ENCODE measurements around the gene PTPRD. TPM values are rescaled to one million over a fixed set of nuclear protein-coding genes. Genes with fewer than 3 reads are reported as not detected.
"Not testable (repeated sequence)": the region's sequence is repeated elsewhere in the genome, so short reads cannot be mapped to it uniquely, and the experiment has no call there.

PTPRD gene
- total and polyA plus RNA-seq, 5 donors from 2014 or later = 0.47 TPM; not detected in 4

- not testable (repeated sequence) for H3K36me3 ChIP-seq (ENCODE audit: control insufficient read depth, insufficient read depth, low read length); H3K9me3 ChIP-seq (ENCODE audit: control insufficient read depth in 2 of 2, low read length in 2 of 2); H3K36me3 Mint-ChIP-seq; H3K4me3 ChIP-seq (ENCODE audit: low read depth, low read length); H3K4me1 ChIP-seq (ENCODE audit: control insufficient read depth, insufficient read depth, low read length, poor library complexity, severe bottlenecking); H3K27me3 ChIP-seq (ENCODE audit: control insufficient read depth, insufficient read depth, low read length); H3K9me3 Mint-ChIP-seq; H3K27ac Mint-ChIP-seq; H3K27me3 Mint-ChIP-seq; ATAC-seq (ENCODE audit: low read depth in 2 of 2); H3K27ac ChIP-seq (ENCODE audit: insufficient read depth, low read length, poor library complexity, severe bottlenecking); H3K4me1 Mint-ChIP-seq; DNase-seq; H3K4me3 Mint-ChIP-seq
Observed at GRCh38 chr9:9043788-9044187, 1569.0 kb downstream of the PTPRD start.

GRCh38 chr9:9041756-9042155 lies 1571.0 kb downstream of the PTPRD start:
- no peaks in the 10 kb centered on the region for H3K36me3 ChIP-seq (ENCODE audit: control insufficient read depth, insufficient read depth, low read length)
- H3K9me3 Mint-ChIP-seq = peaks cover 0 to 8% (median 2%) of the 10 kb centered on the region in 7 donors
- no peak overlapping the region for H3K4me3 Mint-ChIP-seq
- H3K27ac Mint-ChIP-seq = no peak overlapping the region
- no peaks in the 10 kb centered on the region for H3K27me3 Mint-ChIP-seq
- no peak overlapping the region for H3K4me3 ChIP-seq (ENCODE audit: low read depth, low read length)
- no peak overlapping the region for H3K27ac ChIP-seq (ENCODE audit: insufficient read depth, low read length, poor library complexity, severe bottlenecking)
- no peaks in the 10 kb centered on the region for H3K9me3 ChIP-seq (ENCODE audit: control insufficient read depth in 2 of 2, low read length in 2 of 2)
- ATAC-seq (ENCODE audit: low read depth in 2 of 2) = no peak
- no peaks in the 10 kb centered on the region for H3K27me3 ChIP-seq (ENCODE audit: control insufficient read depth, insufficient read depth, low read length)
- no peaks in the 10 kb centered on the region for H3K4me1 Mint-ChIP-seq
- H3K36me3 Mint-ChIP-seq = no peaks in the 10 kb centered on the region
- no peak for DNase-seq
- no peaks in the 10 kb centered on the region for H3K4me1 ChIP-seq (ENCODE audit: control insufficient read depth, insufficient read depth, low read length, poor library complexity, severe bottlenecking)

- Mint-ChIP-seq H3K27me3 (no peaks in the 10 kb centered on the region), H3K4me3 (no peak overlapping the region), H3K27ac (no peak overlapping the region), H3K9me3 (peaks cover 0 to 11% (median 4%) of the 10 kb centered on the region in 7 donors), H3K4me1 (no peaks in the 10 kb centered on the region), H3K36me3 (no peaks in the 10 kb centered on the region)
- Histone ChIP-seq H3K9me3 (ENCODE audit: control insufficient read depth in 2 of 2, low read length in 2 of 2) (no peaks in the 10 kb centered on the region), H3K4me3 (ENCODE audit: low read depth, low read length) (no peak overlapping the region), H3K27ac (ENCODE audit: insufficient read depth, low read length, poor library complexity, severe bottlenecking) (no peak overlapping the region), H3K4me1 (ENCODE audit: control insufficient read depth, insufficient read depth, low read length, poor library complexity, severe bottlenecking) (no peaks in the 10 kb centered on the region), H3K27me3 (ENCODE audit: control insufficient read depth, insufficient read depth, low read length) (no peaks in the 10 kb centered on the region), H3K36me3 (ENCODE audit: control insufficient read depth, insufficient read depth, low read length) (no peaks in the 10 kb centered on the region)
- DNase-seq (no peak), ATAC-seq (ENCODE audit: low read depth in 2 of 2) (no peak)
Observed at GRCh38 chr9:9033022-9033421, 1579.8 kb downstream of the PTPRD start.

GRCh38 chr9:9016597-9016996 lies 1596.2 kb downstream of the PTPRD start:
- DNase-seq (no peak), ATAC-seq (ENCODE audit: low read depth in 2 of 2) (no peak)
- H3K36me3 ChIP-seq (ENCODE audit: control insufficient read depth, insufficient read depth, low read length) = no peaks in the 10 kb centered on the region
- peaks cover 0 to 16% (median 6%) of the 10 kb centered on the region in 7 donors for H3K9me3 Mint-ChIP-seq
- no peaks in the 10 kb centered on the region for H3K9me3 ChIP-seq (ENCODE audit: control insufficient read depth in 2 of 2, low read length in 2 of 2)
- no peaks in the 10 kb centered on the region for H3K27me3 ChIP-seq (ENCODE audit: control insufficient read depth, insufficient read depth, low read length)
- no peaks in the 10 kb centered on the region for H3K27me3 Mint-ChIP-seq
- no peak overlapping the region for H3K27ac ChIP-seq (ENCODE audit: insufficient read depth, low read length, poor library complexity, severe bottlenecking)
- no peaks in the 10 kb centered on the region for H3K4me1 ChIP-seq (ENCODE audit: control insufficient read depth, insufficient read depth, low read length, poor library complexity, severe bottlenecking)
- no peak overlapping the region for H3K4me3 Mint-ChIP-seq
- H3K36me3 Mint-ChIP-seq = no peaks in the 10 kb centered on the region
- H3K4me1 Mint-ChIP-seq = no peaks in the 10 kb centered on the region
- H3K4me3 ChIP-seq (ENCODE audit: low read depth, low read length) = no peak overlapping the region
- no peak overlapping the region for H3K27ac Mint-ChIP-seq

GRCh38 chr9:9004810-9005209 lies 1608.0 kb downstream of the PTPRD start:
- Histone ChIP-seq H3K27me3 (ENCODE audit: control insufficient read depth, insufficient read depth, low read length) (no peaks in the 10 kb centered on the region), H3K9me3 (ENCODE audit: control insufficient read depth in 2 of 2, low read length in 2 of 2) (no peaks in the 10 kb centered on the region), H3K36me3 (ENCODE audit: control insufficient read depth, insufficient read depth, low read length) (no peaks in the 10 kb centered on the region), H3K4me1 (ENCODE audit: control insufficient read depth, insufficient read depth, low read length, poor library complexity, severe bottlenecking) (no peaks in the 10 kb centered on the region), H3K4me3 (ENCODE audit: low read depth, low read length) (no peak overlapping the region), H3K27ac (ENCODE audit: insufficient read depth, low read length, poor library complexity, severe bottlenecking) (no peak overlapping the region)
- H3K9me3 Mint-ChIP-seq = peaks cover 0 to 4% (median 0%) of the 10 kb centered on the region in 7 donors
- H3K27ac Mint-ChIP-seq = no peak overlapping the region
- no peak for ATAC-seq (ENCODE audit: low read depth in 2 of 2)
- H3K4me1 Mint-ChIP-seq = no peaks in the 10 kb centered on the region
- no peak for DNase-seq
- no peaks in the 10 kb centered on the region for H3K27me3 Mint-ChIP-seq
- no peaks in the 10 kb centered on the region for H3K36me3 Mint-ChIP-seq
- no peak overlapping the region for H3K4me3 Mint-ChIP-seq

- peaks cover 0 to 6% (median 4%) of the 10 kb centered on the region in 7 donors for H3K9me3 Mint-ChIP-seq
- Histone ChIP-seq H3K4me3 (ENCODE audit: low read depth, low read length) (no peak overlapping the region), H3K4me1 (ENCODE audit: control insufficient read depth, insufficient read depth, low read length, poor library complexity, severe bottlenecking) (no peaks in the 10 kb centered on the region), H3K9me3 (ENCODE audit: control insufficient read depth in 2 of 2, low read length in 2 of 2) (no peaks in the 10 kb centered on the region), H3K36me3 (ENCODE audit: control insufficient read depth, insufficient read depth, low read length) (no peaks in the 10 kb centered on the region), H3K27me3 (ENCODE audit: control insufficient read depth, insufficient read depth, low read length) (no peaks in the 10 kb centered on the region), H3K27ac (ENCODE audit: insufficient read depth, low read length, poor library complexity, severe bottlenecking) (no peak overlapping the region)
- no peak for DNase-seq
- H3K36me3 Mint-ChIP-seq = no peaks in the 10 kb centered on the region
- H3K27me3 Mint-ChIP-seq = no peaks in the 10 kb centered on the region
- no peak for ATAC-seq (ENCODE audit: low read depth in 2 of 2)
- no peak overlapping the region for H3K4me3 Mint-ChIP-seq
- H3K4me1 Mint-ChIP-seq = no peaks in the 10 kb centered on the region
- H3K27ac Mint-ChIP-seq = no peak overlapping the region
Observed at GRCh38 chr9:9002826-9003583, 1609.8 kb downstream of the PTPRD start.

- H3K27ac Mint-ChIP-seq = no peak overlapping the region
- DNase-seq = no peak
Observed at GRCh38 chr9:8980496-8981013, 1632.2 kb downstream of the PTPRD start.

GRCh38 chr9:8978334-8978733 lies 1634.5 kb downstream of the PTPRD start:
- H3K27me3 Mint-ChIP-seq = no peaks in the 10 kb centered on the region
- H3K36me3 Mint-ChIP-seq = no peaks in the 10 kb centered on the region
- H3K36me3 ChIP-seq (ENCODE audit: control insufficient read depth, insufficient read depth, low read length) = no peaks in the 10 kb centered on the region
- H3K4me3 Mint-ChIP-seq = no peak overlapping the region
- ATAC-seq (ENCODE audit: low read depth in 2 of 2) = no peak
- H3K4me1 Mint-ChIP-seq = no peaks in the 10 kb centered on the region
- no peak overlapping the region for H3K4me3 ChIP-seq (ENCODE audit: low read depth, low read length)
- H3K9me3 ChIP-seq (ENCODE audit: control insufficient read depth in 2 of 2, low read length in 2 of 2) = no peaks in the 10 kb centered on the region
- H3K27ac ChIP-seq (ENCODE audit: insufficient read depth, low read length, poor library complexity, severe bottlenecking) = no peak overlapping the region
- no peak for DNase-seq
- no peak overlapping the region for H3K27ac Mint-ChIP-seq
- H3K27me3 ChIP-seq (ENCODE audit: control insufficient read depth, insufficient read depth, low read length) = no peaks in the 10 kb centered on the region
- H3K4me1 ChIP-seq (ENCODE audit: control insufficient read depth, insufficient read depth, low read length, poor library complexity, severe bottlenecking) = no peaks in the 10 kb centered on the region
- H3K9me3 Mint-ChIP-seq = peaks cover 0 to 8% (median 2%) of the 10 kb centered on the region in 7 donors

More at GRCh38 chr9:8980496-8981013, 1632.2 kb downstream of the PTPRD start:
- no peak for ATAC-seq (ENCODE audit: low read depth in 2 of 2)
- Mint-ChIP-seq H3K27me3 (no peaks in the 10 kb centered on the region), H3K36me3 (no peaks in the 10 kb centered on the region), H3K4me3 (no peak overlapping the region), H3K9me3 (peaks cover 0 to 8% (median 2%) of the 10 kb centered on the region in 7 donors), H3K4me1 (no peaks in the 10 kb centered on the region)
- no peaks in the 10 kb centered on the region for H3K4me1 ChIP-seq (ENCODE audit: control insufficient read depth, insufficient read depth, low read length, poor library complexity, severe bottlenecking)
- H3K36me3 ChIP-seq (ENCODE audit: control insufficient read depth, insufficient read depth, low read length) = no peaks in the 10 kb centered on the region
- H3K4me3 ChIP-seq (ENCODE audit: low read depth, low read length) = no peak overlapping the region
- H3K27me3 ChIP-seq (ENCODE audit: control insufficient read depth, insufficient read depth, low read length) = no peaks in the 10 kb centered on the region
- no peaks in the 10 kb centered on the region for H3K9me3 ChIP-seq (ENCODE audit: control insufficient read depth in 2 of 2, low read length in 2 of 2)
- H3K27ac ChIP-seq (ENCODE audit: insufficient read depth, low read length, poor library complexity, severe bottlenecking) = no peak overlapping the region
